HG02678 (cell line): ENCODE data around the gene TEFM.
A peak's percentile ranks its signal among the peaks of the same experiment; 100 is the strongest.
"Not testable (repeated sequence)": the region's sequence is repeated elsewhere in the genome, so short reads cannot be mapped to it uniquely, and the experiment has no call there.

Experiments
- ATAC-seq: cut with Tn5 transposase; IDR thresholded peaks from one replicate; pipeline ENCODE4 v1.9.1; 2021; ENCODE audit warnings: mild to moderate bottlenecking, moderate library complexity; ENCODE audit not compliant: unreplicated experiment

TEFM gene

GRCh38 chr17:30906101-30906911 is at the start of gene TEFM:
TSS of gene TEFM (minus strand) at chr17:30906238. CDS start at chr17:30906198, 40 bp downstream.
- ATAC-seq = peak; percentile 91

- no peak for ATAC-seq
Observed at GRCh38 chr17:30954046-30954830, 48.2 kb upstream of the TEFM start.

GRCh38 chr17:30952638-30953393 is 46.8 kb upstream of the TEFM start:
- no peak for ATAC-seq

DNA sequence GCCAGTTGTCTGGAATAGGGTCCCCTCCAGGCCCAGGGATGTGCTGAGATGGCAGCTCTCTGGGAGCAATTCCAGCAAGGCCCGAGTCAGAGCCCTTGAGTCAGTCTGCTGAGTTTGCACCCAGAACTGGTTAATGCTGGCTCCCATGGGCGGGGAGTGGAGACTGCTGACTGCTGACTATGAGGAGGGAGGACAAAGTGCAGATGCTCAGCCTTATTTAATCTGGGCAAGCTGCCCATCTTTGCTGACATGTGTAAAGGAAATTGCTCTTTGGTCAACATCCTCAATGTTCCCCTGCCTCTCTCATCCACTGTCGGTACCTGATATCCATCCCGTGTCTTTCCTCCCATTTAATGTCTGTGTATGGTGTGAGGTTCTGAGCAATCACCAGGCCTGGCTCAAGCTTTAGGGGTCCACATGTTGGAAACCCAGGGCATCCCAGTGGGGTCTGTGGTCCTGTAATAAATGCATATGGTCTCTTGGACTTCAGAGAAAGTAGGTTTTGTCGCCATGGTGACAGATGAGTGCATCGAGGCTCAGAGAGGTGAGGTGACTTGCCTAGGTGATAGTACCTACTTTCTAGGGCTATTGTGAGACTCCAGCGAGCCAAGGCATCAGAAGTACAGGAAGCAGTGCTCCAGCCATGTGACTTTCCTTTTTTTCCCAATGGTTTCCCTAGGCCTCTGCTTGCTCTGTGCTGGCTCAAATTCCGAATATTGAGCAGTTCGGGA is 44.8 kb upstream of the TEFM start:
- no peak for ATAC-seq

- ATAC-seq = no peak
Observed at GRCh38 chr17:30950189-30950588, 44.2 kb upstream of the TEFM start.

- ATAC-seq = no peak
Observed at GRCh38 chr17:30947796-30948195, 41.8 kb upstream of the TEFM start.

- ATAC-seq = no peak
Observed at GRCh38 chr17:30942308-30943079, 36.5 kb upstream of the TEFM start.

DNA sequence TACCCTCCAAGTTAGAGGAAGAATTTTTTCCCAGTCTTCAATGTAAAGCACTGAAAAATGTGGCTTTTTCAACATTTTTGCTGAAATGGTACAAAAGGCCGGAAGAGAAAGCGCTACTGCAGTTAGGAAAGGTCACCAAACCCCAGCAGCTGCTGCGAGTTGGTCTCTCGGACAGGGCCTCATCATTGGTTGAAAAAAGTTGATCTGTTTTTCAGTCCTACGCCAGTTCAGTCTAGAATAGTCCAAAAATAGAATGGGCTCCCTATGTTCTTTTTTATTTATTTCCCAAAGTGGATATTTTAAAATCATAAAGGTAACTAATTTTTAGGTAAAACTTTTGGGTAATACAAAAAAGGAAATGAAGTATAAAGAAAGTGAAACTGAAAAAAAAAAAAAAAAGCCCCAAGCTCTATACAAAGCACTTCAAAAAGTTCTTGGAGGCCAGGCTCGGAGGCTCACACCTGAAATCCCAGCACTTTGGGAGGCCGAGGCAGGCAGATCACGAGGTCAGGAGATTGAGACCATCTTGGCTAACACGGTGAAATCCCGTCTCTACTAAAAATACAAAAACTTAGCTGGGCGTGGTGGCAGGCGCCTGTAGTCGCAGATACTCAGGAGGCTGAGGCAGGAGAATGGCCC is 33.1 kb upstream of the TEFM start:
- no peak for ATAC-seq

DNA sequence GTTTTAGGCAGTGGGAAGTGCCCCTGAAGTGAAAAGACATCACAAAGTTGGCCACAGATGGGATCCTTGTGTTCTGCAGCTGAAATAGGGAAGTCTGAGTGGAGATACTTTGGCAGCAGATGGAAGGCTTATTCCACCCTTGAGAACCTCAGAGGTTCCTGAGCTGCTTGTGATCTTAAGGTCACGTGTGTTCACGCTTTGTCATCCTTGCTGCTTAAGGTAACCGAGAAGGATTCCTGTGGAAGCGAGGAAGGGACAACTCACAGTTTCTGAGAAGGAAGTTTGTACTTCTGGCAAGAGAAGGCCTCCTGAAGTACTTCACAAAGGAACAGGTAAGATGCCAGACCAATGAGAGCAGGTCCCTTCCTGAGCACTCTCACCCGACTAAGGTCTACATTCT is 27.9 kb upstream of the TEFM start:
- no peak for ATAC-seq

DNA sequence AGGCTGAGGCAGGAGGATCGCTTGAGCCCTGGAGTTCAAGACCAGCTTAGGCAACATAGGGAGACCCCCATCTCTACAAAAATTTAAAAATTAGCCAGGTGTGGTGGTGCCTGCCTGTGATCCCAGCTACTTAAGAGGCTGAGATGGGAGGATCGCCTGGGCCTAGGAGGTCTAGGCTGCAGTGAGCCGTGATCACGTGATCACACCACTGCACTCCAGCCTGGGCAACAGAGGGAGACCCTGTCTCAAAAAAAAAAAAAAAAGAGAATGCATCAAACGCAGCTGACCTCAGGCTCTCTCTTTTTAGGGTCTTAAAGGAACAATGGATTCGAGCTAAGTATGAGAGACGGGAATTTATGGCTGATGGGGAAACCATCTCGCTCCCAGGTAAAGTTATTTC is 25.5 kb upstream of the TEFM start:
- not testable (repeated sequence) for ATAC-seq

DNA sequence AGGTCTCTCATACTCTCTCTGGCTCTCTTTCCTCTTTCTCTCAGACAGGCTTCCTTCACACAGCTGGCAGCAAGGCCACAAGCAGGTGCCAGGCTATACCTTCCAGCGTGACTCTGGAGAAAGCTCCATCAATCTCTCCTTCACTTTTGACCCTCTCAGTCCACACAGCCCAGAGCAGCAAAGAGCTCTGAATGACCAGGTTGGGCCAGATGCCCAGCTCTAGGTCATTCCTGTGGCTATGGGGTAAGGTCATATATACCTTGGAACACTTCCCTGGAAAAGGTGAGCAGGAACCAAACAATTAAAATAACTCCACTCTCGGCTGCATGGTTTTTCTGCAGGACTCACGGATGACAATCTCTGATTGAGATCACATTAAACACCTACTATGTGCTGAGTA is 24.5 kb upstream of the TEFM start:
- no peak for ATAC-seq

DNA sequence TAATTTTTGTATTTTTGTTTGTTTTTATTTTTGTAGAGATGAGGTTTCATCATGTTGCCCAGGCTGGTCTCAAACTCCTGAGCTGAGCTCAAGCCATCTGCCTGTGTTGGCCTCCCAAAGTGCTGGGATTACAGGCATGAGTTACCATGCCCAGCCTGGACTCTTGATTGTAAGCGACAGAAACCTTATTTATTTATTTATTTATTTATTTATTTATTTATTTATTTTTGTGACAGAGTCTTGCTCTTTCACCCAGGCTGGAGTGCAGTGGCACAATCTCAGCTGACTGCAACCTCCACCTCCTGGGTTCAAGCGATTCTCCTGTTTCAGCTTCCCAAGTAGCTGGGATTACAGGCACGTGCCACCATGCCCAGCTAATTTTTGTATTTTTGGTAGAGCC is 23.8 kb upstream of the TEFM start:
- ATAC-seq = not testable (repeated sequence)

DNA sequence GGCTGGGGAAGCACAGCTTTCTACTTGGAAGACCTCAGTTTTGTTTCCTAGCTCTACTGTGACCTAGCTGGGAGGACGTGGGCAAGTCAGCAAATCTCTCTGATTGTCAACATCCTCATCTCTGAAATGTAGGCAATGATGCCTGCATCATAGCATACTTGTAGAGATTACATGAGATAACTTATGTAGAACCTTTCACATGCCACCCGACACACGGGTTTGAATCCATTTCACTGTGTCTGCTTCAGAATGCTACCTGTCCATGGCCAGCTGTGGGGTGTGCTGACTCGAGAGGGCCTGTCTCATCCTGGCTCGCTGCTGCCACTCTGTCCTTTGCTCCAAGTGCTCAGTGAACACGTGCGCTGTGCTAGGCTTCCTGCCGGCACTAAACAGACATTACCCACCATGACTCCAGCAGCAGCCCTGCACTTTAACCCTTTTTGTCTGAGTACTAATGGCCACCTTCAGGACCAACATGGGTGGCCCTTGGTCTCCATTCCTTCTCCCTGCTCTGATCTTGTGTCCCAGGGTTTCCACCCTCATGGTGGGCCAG is 23.1 kb upstream of the TEFM start:
- no peak for ATAC-seq

- ATAC-seq = no peak
Observed at GRCh38 chr17:30928584-30928983, 22.5 kb upstream of the TEFM start.

- ATAC-seq = no peak
Observed at GRCh38 chr17:30927756-30928155, 21.7 kb upstream of the TEFM start.

DNA sequence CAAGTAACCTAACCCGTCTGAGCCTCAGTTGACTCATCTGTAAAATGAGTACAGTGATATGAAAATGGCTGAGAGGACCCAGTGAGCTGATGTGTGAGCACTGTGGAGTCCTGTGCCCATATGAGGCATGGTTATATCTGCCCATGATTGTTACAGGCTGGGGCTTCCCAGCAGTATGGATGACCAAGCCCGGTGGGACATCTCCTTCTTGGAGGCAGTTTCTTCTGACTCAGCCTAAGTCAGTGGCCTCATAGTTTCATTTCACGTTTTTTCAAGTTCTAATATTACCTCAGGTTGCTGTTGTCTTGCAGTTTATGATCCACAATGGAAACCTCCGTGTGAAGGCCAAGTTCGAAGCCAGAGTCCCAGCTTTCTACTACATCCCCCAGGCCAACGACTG is 20.5 kb upstream of the TEFM start:
- ATAC-seq = no peak

GRCh38 chr17:30924341-30924740 is 18.3 kb upstream of the TEFM start:
- ATAC-seq = no peak

GRCh38 chr17:30922235-30923030 is 16.4 kb upstream of the TEFM start:
- no peak for ATAC-seq
